ENCODE results near the gene MN1. TPM values are rescaled to one million over a fixed set of nuclear protein-coding genes. Genes with fewer than 3 reads are reported as not detected.

The MN1 gene
- total and polyA plus RNA-seq, 7 experiments from 2014 or later = 0.16 to 3.8 (median 0.38) TPM; not detected in 2

GRCh38 chr22:27815826-27816530, 14.4 kb upstream of the MN1 start:
- Mint-ChIP-seq H3K36me3 (no peaks in the 10 kb centered on the region), H3K4me1 (no peaks in the 10 kb centered on the region), H3K9me3 (peaks cover 0 to 4% (median 0%) of the 10 kb centered on the region in 11 donors), H3K4me3 (no peak overlapping the region), H3K27me3 (peaks cover 0 to 9% (median 7%) of the 10 kb centered on the region in 5 donors), H3K27ac (no peak overlapping the region)
- Histone ChIP-seq H3K27me3 (ENCODE audit: control insufficient read depth in 2 of 2, insufficient read depth in 2 of 2, low read length in 2 of 2) (no peaks in the 10 kb centered on the region), H3K4me3 (ENCODE audit: low read length) (no peak overlapping the region), H3K9me3 (ENCODE audit: control insufficient read depth in 2 of 3, low read length in 3 of 3) (no peaks in the 10 kb centered on the region), H3K4me1 (ENCODE audit: control insufficient read depth in 2 of 2, insufficient read depth in 2 of 2, low read length in 2 of 2) (no peaks in the 10 kb centered on the region), H3K27ac (ENCODE audit: low read depth, low read length) (no peak overlapping the region), H3K36me3 (ENCODE audit: control insufficient read depth in 2 of 3, insufficient read depth in 3 of 3, low read length in 3 of 3) (no peaks in the 10 kb centered on the region)
- ChIA-PET CTCF (no interaction called here), POLR2A (no interaction called here)
- ATAC-seq (no peak), DNase-seq (no peak)
- intact Hi-C loops (cut with micrococcal nuclease) = no loop called here

GRCh38 chr22:27814993-27815392, 13.4 kb upstream of the MN1 start:
- no peaks in the 10 kb centered on the region for H3K4me1 Mint-ChIP-seq
- DNase-seq (no peak), ATAC-seq (no peak)

GRCh38 chr22:27811778-27812177, 10.2 kb upstream of the MN1 start:
- H3K36me3 ChIP-seq (ENCODE audit: control insufficient read depth in 2 of 3, insufficient read depth in 3 of 3, low read length in 3 of 3) = no peaks in the 10 kb centered on the region
- Mint-ChIP-seq H3K4me1 (no peaks in the 10 kb centered on the region), H3K27me3 (peaks cover 0 to 25% (median 7%) of the 10 kb centered on the region in 5 donors), H3K9me3 (no peaks in the 10 kb centered on the region), H3K36me3 (no peaks in the 10 kb centered on the region), H3K27ac (no peak overlapping the region), H3K4me3 (no peak overlapping the region)
- H3K9me3 ChIP-seq (ENCODE audit: control insufficient read depth in 2 of 3, low read length in 3 of 3) = no peaks in the 10 kb centered on the region
- ATAC-seq (no peak), DNase-seq (no peak)
- no peaks in the 10 kb centered on the region for H3K4me1 ChIP-seq (ENCODE audit: control insufficient read depth in 2 of 2, insufficient read depth in 2 of 2, low read length in 2 of 2)
- CTCF ChIA-PET = no interaction called here
- H3K27ac ChIP-seq (ENCODE audit: low read depth, low read length) = no peak overlapping the region
- POLR2A ChIA-PET = no interaction called here
- no peak overlapping the region for H3K4me3 ChIP-seq (ENCODE audit: low read length)
- intact Hi-C loops (cut with micrococcal nuclease) = no loop called here
- H3K27me3 ChIP-seq (ENCODE audit: control insufficient read depth in 2 of 2, insufficient read depth in 2 of 2, low read length in 2 of 2) = no peaks in the 10 kb centered on the region

More at GRCh38 chr22:27814993-27815392, 13.4 kb upstream of the MN1 start:
- Mint-ChIP-seq H3K4me3 (no peak overlapping the region), H3K9me3 (peaks cover 0 to 2% (median 0%) of the 10 kb centered on the region in 11 donors), H3K36me3 (no peaks in the 10 kb centered on the region), H3K27ac (no peak overlapping the region), H3K27me3 (peaks cover 0 to 9% (median 7%) of the 10 kb centered on the region in 5 donors)
- intact Hi-C loops (cut with micrococcal nuclease) = no loop called here
- ChIA-PET POLR2A (no interaction called here), CTCF (no interaction called here)
- no peak overlapping the region for H3K27ac ChIP-seq (ENCODE audit: low read depth, low read length)
- H3K27me3 ChIP-seq (ENCODE audit: control insufficient read depth in 2 of 2, insufficient read depth in 2 of 2, low read length in 2 of 2) = no peaks in the 10 kb centered on the region
- H3K9me3 ChIP-seq (ENCODE audit: control insufficient read depth in 2 of 3, low read length in 3 of 3) = no peaks in the 10 kb centered on the region
- H3K36me3 ChIP-seq (ENCODE audit: control insufficient read depth in 2 of 3, insufficient read depth in 3 of 3, low read length in 3 of 3) = no peaks in the 10 kb centered on the region
- no peaks in the 10 kb centered on the region for H3K4me1 ChIP-seq (ENCODE audit: control insufficient read depth in 2 of 2, insufficient read depth in 2 of 2, low read length in 2 of 2)
- H3K4me3 ChIP-seq (ENCODE audit: low read length) = no peak overlapping the region

- H3K9me3 ChIP-seq (ENCODE audit: control insufficient read depth in 2 of 3, low read length in 3 of 3) = no peaks in the 10 kb centered on the region
- ChIA-PET CTCF (no interaction called here), POLR2A (interaction anchor here (0.6 kb wide), 1 partner anchor 634 kb away, joined by 3 read pairs; no protein-coding TSS in a partner anchor)
- H3K27ac Mint-ChIP-seq = no peak overlapping the region
- intact Hi-C loops (cut with micrococcal nuclease) = no loop called here
- H3K4me1 Mint-ChIP-seq = peaks cover 0 to 2% (median 0%) of the 10 kb centered on the region in 7 donors
- no peaks in the 10 kb centered on the region for H3K36me3 Mint-ChIP-seq
- no peaks in the 10 kb centered on the region for H3K27me3 ChIP-seq (ENCODE audit: control insufficient read depth in 2 of 2, insufficient read depth in 2 of 2, low read length in 2 of 2)
- peaks cover 1 to 31% (median 11%) of the 10 kb centered on the region in 5 donors for H3K27me3 Mint-ChIP-seq
- H3K4me3 ChIP-seq (ENCODE audit: low read length) = no peak overlapping the region
- no peaks in the 10 kb centered on the region for H3K4me1 ChIP-seq (ENCODE audit: control insufficient read depth in 2 of 2, insufficient read depth in 2 of 2, low read length in 2 of 2)
- DNase-seq (no peak), ATAC-seq (no peak)
- H3K9me3 Mint-ChIP-seq = no peaks in the 10 kb centered on the region
- no peak overlapping the region for H3K27ac ChIP-seq (ENCODE audit: low read depth, low read length)
- H3K36me3 ChIP-seq (ENCODE audit: control insufficient read depth in 2 of 3, insufficient read depth in 3 of 3, low read length in 3 of 3) = no peaks in the 10 kb centered on the region
- H3K4me3 Mint-ChIP-seq = no peak overlapping the region
Measured at GRCh38 chr22:27810609-27811151, 9.1 kb upstream of the MN1 start.

GRCh38 chr22:27809700-27810608, 8.4 kb upstream of the MN1 start:
- H3K27me3 ChIP-seq (ENCODE audit: control insufficient read depth in 2 of 2, insufficient read depth in 2 of 2, low read length in 2 of 2) = no peaks in the 10 kb centered on the region
- Mint-ChIP-seq H3K36me3 (no peaks in the 10 kb centered on the region), H3K27me3 (peaks cover 7 to 38% (median 19%) of the 10 kb centered on the region in 5 donors), H3K4me1 (peaks cover 0 to 7% (median 6%) of the 10 kb centered on the region in 7 donors), H3K27ac (no peak overlapping the region), H3K9me3 (no peaks in the 10 kb centered on the region), H3K4me3 (no peak overlapping the region)
- peaks cover under 1 to 1% of the 10 kb centered on the region in 2 donors for H3K4me1 ChIP-seq (ENCODE audit: control insufficient read depth in 2 of 2, insufficient read depth in 2 of 2, low read length in 2 of 2)
- no peak overlapping the region for H3K4me3 ChIP-seq (ENCODE audit: low read length)
- CTCF ChIA-PET = no interaction called here
- ATAC-seq = no peak
- intact Hi-C loops (cut with micrococcal nuclease) = loop anchor here (10.0 kb wide), 3 partner anchors 405 to 1055 kb away; no protein-coding TSS in a partner anchor
- no peaks in the 10 kb centered on the region for H3K36me3 ChIP-seq (ENCODE audit: control insufficient read depth in 2 of 3, insufficient read depth in 3 of 3, low read length in 3 of 3)
- H3K27ac ChIP-seq (ENCODE audit: low read depth, low read length) = no peak overlapping the region
- no peak for DNase-seq
- POLR2A ChIA-PET = interaction anchor here (0.6 kb wide), 1 partner anchor 633 kb away, joined by 3 read pairs; no protein-coding TSS in a partner anchor
- no peaks in the 10 kb centered on the region for H3K9me3 ChIP-seq (ENCODE audit: control insufficient read depth in 2 of 3, low read length in 3 of 3)

GRCh38 chr22:27809226-27809603, 7.7 kb upstream of the MN1 start:
- Mint-ChIP-seq H3K4me1 (peaks cover 4 to 13% (median 9%) of the 10 kb centered on the region in 7 donors), H3K36me3 (no peaks in the 10 kb centered on the region), H3K9me3 (no peaks in the 10 kb centered on the region), H3K27ac (no peak overlapping the region), H3K27me3 (peaks cover 11 to 45% (median 21%) of the 10 kb centered on the region in 5 donors), H3K4me3 (no peak overlapping the region)
- Histone ChIP-seq H3K4me3 (ENCODE audit: low read length) (no peak overlapping the region), H3K4me1 (ENCODE audit: control insufficient read depth in 2 of 2, insufficient read depth in 2 of 2, low read length in 2 of 2) (peaks cover 3 to 8% of the 10 kb centered on the region in 2 donors), H3K27ac (ENCODE audit: low read depth, low read length) (no peak overlapping the region), H3K9me3 (ENCODE audit: control insufficient read depth in 2 of 3, low read length in 3 of 3) (no peaks in the 10 kb centered on the region), H3K36me3 (ENCODE audit: control insufficient read depth in 2 of 3, insufficient read depth in 3 of 3, low read length in 3 of 3) (no peaks in the 10 kb centered on the region), H3K27me3 (ENCODE audit: control insufficient read depth in 2 of 2, insufficient read depth in 2 of 2, low read length in 2 of 2) (no peaks in the 10 kb centered on the region)
- ChIA-PET CTCF (no interaction called here), POLR2A (no interaction called here)
- intact Hi-C loops (cut with micrococcal nuclease) = loop anchor here (10.0 kb wide), 3 partner anchors 404 to 1054 kb away; no protein-coding TSS in a partner anchor
- DNase-seq (no peak), ATAC-seq (no peak)

Measured in naive thymus-derived CD4-positive, alpha-beta T cell (primary cell).